Breast epithelium (tissue), 4 donors: ENCODE measurements around the gene LRRC4. TPM values are rescaled to one million over a fixed set of nuclear protein-coding genes. Genes with fewer than 3 reads are reported as not detected.

ENCODE experiments used
- DNase-seq, 2 donors: peaks; one replicate each; pipeline ENCODE4 v3.0.0-alpha.2; 2019; ENCODE audit warnings: low spot score in 2 of 2
- H3K27ac ChIP-seq, 2 donors: fragments of 200-600 bp; sonication (generic) in 1 of 2; one replicate each; pipeline ENCODE4 v1.5.1; 2016 to 2019; ENCODE audit warnings: mild to moderate bottlenecking in 1 of 2
- H3K27me3 ChIP-seq, 2 donors: fragments of 200-600 bp; sonication (generic) in 1 of 2; one replicate each; pipeline versions ENCODE4 v1.5.1 to v1.6.0; 2017 to 2019; ENCODE audit warnings: control low read depth in 1 of 2, mild to moderate bottlenecking in 1 of 2
- H3K36me3 ChIP-seq: fragments of 200-600 bp; one replicate; pipeline ENCODE4 v1.5.1; 2019
- H3K4me1 ChIP-seq, 2 donors: fragments of 200-600 bp; sonication (generic); one replicate each; pipeline ENCODE4 v1.5.1; 2016 to 2019; ENCODE audit warnings: control low read depth in 1 of 2
- H3K4me3 ChIP-seq, 3 donors: fragments of 200-600 bp; sonication (generic); 1 replicate in 2 of 3; 2 replicates in 1 of 3; pipeline ENCODE4 v1.5.1; 2016 to 2019; ENCODE audit warnings: mild to moderate bottlenecking in 3 of 3, moderate library complexity in 2 of 3
- H3K9me3 ChIP-seq, 2 donors: fragments of 200-600 bp; sonication (generic) in 1 of 2; one replicate each; pipeline ENCODE4 v1.5.1; 2016 to 2019; ENCODE audit warnings: control low read depth in 1 of 2
- POLR2A ChIP-seq: fragments of 450-650 bp; IDR thresholded peaks from one replicate; pipeline ENCODE4 v1.6.1; 2016; ENCODE audit warnings: antibody characterized with exemption, mild to moderate bottlenecking, moderate library complexity
- POLR2AphosphoS5 ChIP-seq, 3 donors: sonication (generic); formaldehyde crosslinking; IDR thresholded peaks; one replicate each; pipeline ENCODE4 v1.6.1; 2017; ENCODE audit warnings: antibody characterized with exemption in 3 of 3
- intact Hi-C: fragments of 100-400 bp; cut with DNase I; formaldehyde crosslinking; loops from one replicate; pipeline ENCODE4 v1.15.1; 2023; ENCODE audit warnings: low total_unique reads
- total RNA-seq, 3 donors: library from RNA; depleted of rRNA; stranded (reverse); fragments of >200 nt; gene quantifications; one replicate each; pipeline ENCODE4 v1.1.0, GENCODE V29; 2016
- TF ChIP-seq, protein P1 (sequence below), 3 donors: fragments of 450-650 bp; IDR thresholded peaks; one replicate each; pipeline ENCODE4 v1.5.1; 2016 to 2017; ENCODE audit warnings: antibody characterized with exemption in 3 of 3, mild to moderate bottlenecking in 3 of 3, moderate library complexity in 3 of 3

LRRC4 gene
- total RNA-seq, 3 donors from 2014 or later = 0.33 to 3.2 (median 1.6) TPM

GRCh38 chr7:128053023-128053422 lies 21.8 kb upstream of the LRRC4 start:
- no peak overlapping the region for H3K27ac ChIP-seq
- no peaks in the 10 kb centered on the region for H3K36me3 ChIP-seq
- H3K27me3 ChIP-seq = no peaks in the 10 kb centered on the region
- no peak overlapping the region for H3K4me3 ChIP-seq
- no peak for DNase-seq
- no peaks in the 10 kb centered on the region for H3K9me3 ChIP-seq
- H3K4me1 ChIP-seq = no peaks in the 10 kb centered on the region
- TF ChIP-seq POLR2A = no peak
- TF ChIP-seq POLR2AphosphoS5 (IDR thresholded peaks at IDR 0.05) = no peak
- TF ChIP-seq, protein P1, sequence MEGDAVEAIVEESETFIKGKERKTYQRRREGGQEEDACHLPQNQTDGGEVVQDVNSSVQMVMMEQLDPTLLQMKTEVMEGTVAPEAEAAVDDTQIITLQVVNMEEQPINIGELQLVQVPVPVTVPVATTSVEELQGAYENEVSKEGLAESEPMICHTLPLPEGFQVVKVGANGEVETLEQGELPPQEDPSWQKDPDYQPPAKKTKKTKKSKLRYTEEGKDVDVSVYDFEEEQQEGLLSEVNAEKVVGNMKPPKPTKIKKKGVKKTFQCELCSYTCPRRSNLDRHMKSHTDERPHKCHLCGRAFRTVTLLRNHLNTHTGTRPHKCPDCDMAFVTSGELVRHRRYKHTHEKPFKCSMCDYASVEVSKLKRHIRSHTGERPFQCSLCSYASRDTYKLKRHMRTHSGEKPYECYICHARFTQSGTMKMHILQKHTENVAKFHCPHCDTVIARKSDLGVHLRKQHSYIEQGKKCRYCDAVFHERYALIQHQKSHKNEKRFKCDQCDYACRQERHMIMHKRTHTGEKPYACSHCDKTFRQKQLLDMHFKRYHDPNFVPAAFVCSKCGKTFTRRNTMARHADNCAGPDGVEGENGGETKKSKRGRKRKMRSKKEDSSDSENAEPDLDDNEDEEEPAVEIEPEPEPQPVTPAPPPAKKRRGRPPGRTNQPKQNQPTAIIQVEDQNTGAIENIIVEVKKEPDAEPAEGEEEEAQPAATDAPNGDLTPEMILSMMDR (IDR thresholded peaks at IDR 0.05) = no peak
- intact Hi-C loops = no loop called here

GRCh38 chr7:128052404-128052803 lies 21.2 kb upstream of the LRRC4 start:
- DNase-seq = no peak
- no peak for TF ChIP-seq POLR2AphosphoS5 (IDR thresholded peaks at IDR 0.05)
- TF ChIP-seq, protein P1 (IDR thresholded peaks at IDR 0.05) = no peak
- TF ChIP-seq POLR2A = no peak
- Histone ChIP-seq H3K4me1 (no peaks in the 10 kb centered on the region), H3K27me3 (no peaks in the 10 kb centered on the region), H3K27ac (no peak overlapping the region), H3K9me3 (no peaks in the 10 kb centered on the region), H3K4me3 (no peak overlapping the region), H3K36me3 (no peaks in the 10 kb centered on the region)
- intact Hi-C loops = no loop called here

GRCh38 chr7:128045766-128046165 lies 14.5 kb upstream of the LRRC4 start:
- intact Hi-C loops = no loop called here
- no peaks in the 10 kb centered on the region for H3K27me3 ChIP-seq
- H3K36me3 ChIP-seq = no peaks in the 10 kb centered on the region
- H3K9me3 ChIP-seq = no peaks in the 10 kb centered on the region
- no peak for DNase-seq
- TF ChIP-seq POLR2AphosphoS5 (IDR thresholded peaks at IDR 0.05) (no peak), POLR2A (no peak)
- TF ChIP-seq, protein P1 (IDR thresholded peaks at IDR 0.05) = no peak
- no peak overlapping the region for H3K4me3 ChIP-seq
- H3K4me1 ChIP-seq = no peaks in the 10 kb centered on the region
- no peak overlapping the region for H3K27ac ChIP-seq

GRCh38 chr7:128045158-128045557 lies 13.9 kb upstream of the LRRC4 start:
- no peaks in the 10 kb centered on the region for H3K27me3 ChIP-seq
- H3K9me3 ChIP-seq = no peaks in the 10 kb centered on the region
- no peak for DNase-seq
- H3K27ac ChIP-seq = no peak overlapping the region
- intact Hi-C loops = no loop called here
- no peaks in the 10 kb centered on the region for H3K4me1 ChIP-seq
- no peak overlapping the region for H3K4me3 ChIP-seq
- TF ChIP-seq, protein P1 (IDR thresholded peaks at IDR 0.05) = no peak
- TF ChIP-seq POLR2A = no peak
- no peak for TF ChIP-seq POLR2AphosphoS5 (IDR thresholded peaks at IDR 0.05)
- no peaks in the 10 kb centered on the region for H3K36me3 ChIP-seq

GRCh38 chr7:128044064-128044463 lies 12.8 kb upstream of the LRRC4 start:
- no peaks in the 10 kb centered on the region for H3K27me3 ChIP-seq
- no peaks in the 10 kb centered on the region for H3K36me3 ChIP-seq
- intact Hi-C loops = no loop called here
- DNase-seq = no peak
- no peaks in the 10 kb centered on the region for H3K4me1 ChIP-seq
- no peak overlapping the region for H3K4me3 ChIP-seq
- H3K9me3 ChIP-seq = no peaks in the 10 kb centered on the region
- TF ChIP-seq, protein P1 (IDR thresholded peaks at IDR 0.05) = no peak
- no peak overlapping the region for H3K27ac ChIP-seq
